GM21423 (cell line): ENCODE data around the gene FRYL.
"Not testable (repeated sequence)": the region's sequence is repeated elsewhere in the genome, so short reads cannot be mapped to it uniquely, and the experiment has no call there.

Experiments used
- ATAC-seq: cut with Tn5 transposase; IDR thresholded peaks from one replicate; pipeline ENCODE4 v1.9.1; 2021; ENCODE audit warnings: mild to moderate bottlenecking, moderate library complexity; ENCODE audit not compliant: unreplicated experiment

The FRYL gene

GRCh38 chr4:48786549-48786948 is 6.5 kb upstream of the FRYL start:
- no peak for ATAC-seq

- ATAC-seq: no peak
Measured at GRCh38 chr4:48785302-48785701, 5.2 kb upstream of the FRYL start.

GRCh38 chr4:48781968-48782367 is 1.9 kb upstream of the FRYL start:
- ATAC-seq: no peak

- no peak for ATAC-seq
Measured at GRCh38 chr4:48780865-48781214, 761 bp upstream of the FRYL start.

- ATAC-seq: peak; percentile 36
Measured at GRCh38 chr4:48779095-48779997, 733 bp downstream of the FRYL start.

GRCh38 chr4:48778431-48779094 is 1.5 kb downstream of the FRYL start:
- no peak for ATAC-seq

GRCh38 chr4:48777739-48778138 is 2.3 kb downstream of the FRYL start:
- no peak for ATAC-seq

GRCh38 chr4:48774760-48775710 is 5.0 kb downstream of the FRYL start:
- no peak for ATAC-seq

GRCh38 chr4:48772556-48772955 is 7.5 kb downstream of the FRYL start:
- no peak for ATAC-seq

- no peak for ATAC-seq
Measured at GRCh38 chr4:48767055-48767929, 12.8 kb downstream of the FRYL start.

GRCh38 chr4:48766131-48766792 is 13.8 kb downstream of the FRYL start:
- no peak for ATAC-seq

GRCh38 chr4:48762408-48762807 is 17.7 kb downstream of the FRYL start:
- ATAC-seq: no peak

- ATAC-seq: no peak
Measured at GRCh38 chr4:48761286-48761685, 18.8 kb downstream of the FRYL start.

- ATAC-seq: not testable (repeated sequence)
Measured at GRCh38 chr4:48758703-48759102, 21.4 kb downstream of the FRYL start.

- ATAC-seq: no peak
Measured at GRCh38 chr4:48756689-48757220, 23.3 kb downstream of the FRYL start.

- ATAC-seq: no peak
Measured at GRCh38 chr4:48755281-48755680, 24.8 kb downstream of the FRYL start.

GRCh38 chr4:48753159-48753558 is 26.9 kb downstream of the FRYL start:
- ATAC-seq: no peak

- no peak for ATAC-seq
Measured at GRCh38 chr4:48752726-48753125, 27.4 kb downstream of the FRYL start.

- ATAC-seq: no peak
Measured at GRCh38 chr4:48752246-48752645, 27.8 kb downstream of the FRYL start.
